Measurements from ENCODE around the gene TMOD2. TPM values are rescaled to one million over a fixed set of nuclear protein-coding genes. Genes with fewer than 3 reads are reported as not detected.

TMOD2 gene
- total RNA-seq (2021) (3.3 to 3.6 TPM (median 3.6 TPM) in 3 replicates), Bru-seq, nascent RNA (percentile 50 among the genes with signal in this experiment)
- long read RNA-seq, experiment 1, full-length matches to known transcripts, result 1 of 8 reads
- long read RNA-seq, experiment 1, partial matches to known transcripts, result 2 of 8 reads
- long read RNA-seq, experiment 1, other reads (novel, unspliced or antisense), result 5 of 8 reads
- long read RNA-seq, experiment 2, partial matches to known transcripts, result 0 of 2 reads
- long read RNA-seq, experiment 2, other reads (novel, unspliced or antisense), result 2 of 2 reads
- long read RNA-seq, experiment 3, full-length matches to known transcripts, result 1 of 5 reads
- long read RNA-seq, experiment 3, partial matches to known transcripts, result 1 of 5 reads
- long read RNA-seq, experiment 3, other reads (novel, unspliced or antisense), result 3 of 5 reads

- POLR2A ChIA-PET, result interaction anchor here (1.0 kb wide), 1 partner anchor 71 kb away, joined by 4 read pairs; no protein-coding TSS in a partner anchor
- CTCF ChIA-PET, result interaction anchor here (1.1 to 1.2 kb wide), 3 partner anchors 25 to 101 kb away, joined by 3 to 6 read pairs (median 3); no protein-coding TSS in a partner anchor
- Mint-ChIP-seq H3K27me3 (ENCODE audit: low read depth) (peaks cover 76% of the 10 kb centered on the region), H3K9me3 (no peaks in the 10 kb centered on the region), H3K36me3 (no peaks in the 10 kb centered on the region), H3K4me1 (peaks cover 5% of the 10 kb centered on the region), H3K27ac (no peak within 1 kb of the TSS), H3K4me3 (peak within 1 kb of the TSS; percentile 90)
- DNase-seq (ENCODE audit: low spot score) (peak; percentile 76), ATAC-seq (peak; percentile 92)
- 0 out of 2 replicates have a peak, but pooled peaks have one; percentile 45 for TF ChIP-seq E2F5 (CRISPR knock-in tag; IDR thresholded peaks at IDR 0.05)
- no peak for TF ChIP-seq NFYB (CRISPR knock-in tag; conservative IDR thresholded peaks at IDR 0.05; ENCODE audit: low read depth)
- TF ChIP-seq CREM (CRISPR knock-in tag; IDR thresholded peaks at IDR 0.05), result peak; percentile 21; the same call in 1 of the 2 replicates
Measured at GRCh38 chr15:51750792-51751696, at the start of gene TMOD2. TSS of gene TMOD2 (plus strand) at chr15:51751597. CDS start at chr15:51766442, 14,845 bp downstream.

- Mint-ChIP-seq H3K4me3 (no peak overlapping the region), H3K36me3 (peaks cover 13% of the 10 kb centered on the region), H3K27ac (no peak overlapping the region), H3K4me1 (no peaks in the 10 kb centered on the region), H3K9me3 (no peaks in the 10 kb centered on the region), H3K27me3 (ENCODE audit: low read depth) (no peaks in the 10 kb centered on the region)
- ATAC-seq (no peak), DNase-seq (ENCODE audit: low spot score) (no peak)
- ChIA-PET POLR2A (no interaction called here), CTCF (interaction anchor here (0.6 to 1.5 kb wide), 2 partner anchors 74 to 203 kb away, joined by 3 to 4 read pairs; no protein-coding TSS in a partner anchor)
- TF ChIP-seq USF1 (CRISPR knock-in tag; IDR thresholded peaks at IDR 0.05) (no peak), ZMAT4 (CRISPR knock-in tag; IDR thresholded peaks at IDR 0.05) (no peak), JAZF1 (CRISPR knock-in tag; IDR thresholded peaks at IDR 0.05) (no peak), ATF3 (CRISPR knock-in tag; conservative IDR thresholded peaks at IDR 0.05) (no peak), FOXP4 (CRISPR knock-in tag; IDR thresholded peaks at IDR 0.05) (no peak), MYBL2 (CRISPR knock-in tag; IDR thresholded peaks at IDR 0.05) (no peak), JUN (CRISPR knock-in tag; IDR thresholded peaks at IDR 0.05) (no peak), PREB (CRISPR knock-in tag; IDR thresholded peaks at IDR 0.05; ENCODE audit: borderline replicate concordance) (no peak), MAX (CRISPR knock-in tag; IDR thresholded peaks at IDR 0.05) (no peak)
Measured at GRCh38 chr15:51702710-51703109, 48.7 kb upstream of the TMOD2 start.

GRCh38 chr15:51706291-51706690, 45.1 kb upstream of the TMOD2 start:
- DNase-seq (ENCODE audit: low spot score), result no peak

More at GRCh38 chr15:51706291-51706690, 45.1 kb upstream of the TMOD2 start:
- ATAC-seq, result no peak
- Mint-ChIP-seq H3K4me1 (no peaks in the 10 kb centered on the region), H3K27me3 (ENCODE audit: low read depth) (no peaks in the 10 kb centered on the region), H3K9me3 (no peaks in the 10 kb centered on the region), H3K4me3 (no peak overlapping the region), H3K27ac (no peak overlapping the region), H3K36me3 (peaks cover 6% of the 10 kb centered on the region)
- TF ChIP-seq ATF3 (CRISPR knock-in tag; conservative IDR thresholded peaks at IDR 0.05), result no peak
- no peak for TF ChIP-seq USF1 (CRISPR knock-in tag; IDR thresholded peaks at IDR 0.05)
- TF ChIP-seq EMX1 (CRISPR knock-in tag; IDR thresholded peaks at IDR 0.05), result no peak
- no peak for TF ChIP-seq JUN (CRISPR knock-in tag; IDR thresholded peaks at IDR 0.05)
- TF ChIP-seq KAT7 (CRISPR knock-in tag; IDR thresholded peaks at IDR 0.05; ENCODE audit: borderline replicate concordance), result no peak
- no peak for TF ChIP-seq NFATC4 (CRISPR knock-in tag; IDR thresholded peaks at IDR 0.05)
- TF ChIP-seq ZNF263 (CRISPR knock-in tag; IDR thresholded peaks at IDR 0.05; ENCODE audit: low read depth), result no peak
- POLR2A ChIA-PET, result no interaction called here
- CTCF ChIA-PET, result no interaction called here
